Activated CD8-positive, alpha-beta memory T cell treated with anti-CD3 and anti-CD28 coated beads, Interleukin-2, amount 50 U/mL, for 24 hours (primary cell): ENCODE data around the gene STRN4.

Source experiments
- DNase-seq: peaks from one replicate; pipeline ENCODE4 v3.0.0-alpha.2; 2020; ENCODE audit errors: extremely low read depth

STRN4 gene

GRCh38 chr19:46725036-46725820 lies 21.0 kb downstream of the STRN4 start:
- DNase-seq: no peak

- DNase-seq: no peak
Measured at GRCh38 chr19:46724468-46724867, 21.8 kb downstream of the STRN4 start.

- no peak for DNase-seq
Measured at GRCh38 chr19:46723471-46723870, 22.8 kb downstream of the STRN4 start.

GRCh38 chr19:46723023-46723461 lies 23.2 kb downstream of the STRN4 start:
- DNase-seq: no peak

GRCh38 chr19:46722421-46723022 lies 23.7 kb downstream of the STRN4 start:
- DNase-seq: no peak

GRCh38 chr19:46722004-46722380 lies 24.3 kb downstream of the STRN4 start:
- no peak for DNase-seq

GRCh38 chr19:46721269-46722003 lies 24.8 kb downstream of the STRN4 start:
- no peak for DNase-seq

GRCh38 chr19:46720503-46721239 lies 25.6 kb downstream of the STRN4 start:
- DNase-seq: no peak

- no peak for DNase-seq
Measured at GRCh38 chr19:46719629-46720502, 26.4 kb downstream of the STRN4 start.

GRCh38 chr19:46718934-46719622 lies 27.2 kb downstream of the STRN4 start:
- DNase-seq: no peak

- DNase-seq: peak; percentile 24
Measured at GRCh38 chr19:46718157-46718933, 27.9 kb downstream of the STRN4 start.

- no peak for DNase-seq
Measured at GRCh38 chr19:46717716-46718143, 28.5 kb downstream of the STRN4 start.

GRCh38 chr19:46717034-46717715 lies 29.1 kb downstream of the STRN4 start, which contains the start of gene PRKD2:
Gene PRKD2, minus strand, starts transcription at chr19:46717114. Its CDS starts 744 bp downstream, at chr19:46716370.
- peak; percentile 72 for DNase-seq

GRCh38 chr19:46716672-46717033 lies 29.6 kb downstream of the STRN4 start:
- no peak for DNase-seq

GRCh38 chr19:46715975-46716671 lies 30.1 kb downstream of the STRN4 start:
- DNase-seq: no peak

- DNase-seq: no peak
Measured at GRCh38 chr19:46715620-46715974, 30.7 kb downstream of the STRN4 start.

- DNase-seq: no peak
Measured at GRCh38 chr19:46714444-46715106, 31.7 kb downstream of the STRN4 start.
